ENCODE results near the gene SRPX.

Gene SRPX

DNA sequence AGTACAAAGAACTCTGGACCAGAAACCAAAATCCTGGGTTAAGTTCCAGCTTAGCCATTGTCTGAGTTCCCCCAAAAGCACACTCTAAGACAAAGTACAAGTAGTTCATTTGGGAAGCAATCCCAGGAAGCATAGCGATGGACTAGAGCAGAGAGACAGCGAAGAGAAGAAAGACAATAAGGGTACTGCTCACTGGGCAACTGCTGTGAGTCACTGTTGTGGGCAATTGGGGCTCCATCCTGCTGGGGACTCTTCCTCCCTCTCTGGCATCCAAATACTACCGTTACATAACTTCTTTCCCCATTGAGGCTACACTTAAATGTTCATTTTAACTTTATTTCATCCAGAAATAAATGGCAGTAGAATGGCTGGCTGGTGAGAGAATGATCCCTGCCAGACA is 14.1 kb downstream of the SRPX start:
- DNase-seq = no peak

GRCh38 chrX:38206036-38206435 is 14.6 kb downstream of the SRPX start:
- no peak for DNase-seq

DNA sequence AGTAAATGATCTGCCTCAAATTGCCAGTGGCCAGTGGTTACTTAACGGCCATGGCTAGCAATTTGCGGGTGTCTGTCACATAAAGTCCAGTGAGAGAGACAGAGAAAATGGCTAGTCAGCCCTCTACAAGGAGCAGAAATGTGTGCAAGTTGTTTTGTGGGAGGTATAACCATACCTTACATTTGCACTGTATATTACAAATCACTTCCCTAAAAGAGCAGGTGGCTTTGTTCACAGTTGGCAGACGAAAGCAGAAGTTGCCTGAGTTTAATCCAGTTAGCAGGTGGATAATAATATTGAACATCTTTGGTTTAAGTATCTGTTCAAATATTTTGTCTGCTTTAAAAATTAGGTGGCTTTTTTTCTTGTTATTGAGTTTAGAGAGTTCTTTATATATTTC is 15.6 kb downstream of the SRPX start:
- no peak for DNase-seq

DNA sequence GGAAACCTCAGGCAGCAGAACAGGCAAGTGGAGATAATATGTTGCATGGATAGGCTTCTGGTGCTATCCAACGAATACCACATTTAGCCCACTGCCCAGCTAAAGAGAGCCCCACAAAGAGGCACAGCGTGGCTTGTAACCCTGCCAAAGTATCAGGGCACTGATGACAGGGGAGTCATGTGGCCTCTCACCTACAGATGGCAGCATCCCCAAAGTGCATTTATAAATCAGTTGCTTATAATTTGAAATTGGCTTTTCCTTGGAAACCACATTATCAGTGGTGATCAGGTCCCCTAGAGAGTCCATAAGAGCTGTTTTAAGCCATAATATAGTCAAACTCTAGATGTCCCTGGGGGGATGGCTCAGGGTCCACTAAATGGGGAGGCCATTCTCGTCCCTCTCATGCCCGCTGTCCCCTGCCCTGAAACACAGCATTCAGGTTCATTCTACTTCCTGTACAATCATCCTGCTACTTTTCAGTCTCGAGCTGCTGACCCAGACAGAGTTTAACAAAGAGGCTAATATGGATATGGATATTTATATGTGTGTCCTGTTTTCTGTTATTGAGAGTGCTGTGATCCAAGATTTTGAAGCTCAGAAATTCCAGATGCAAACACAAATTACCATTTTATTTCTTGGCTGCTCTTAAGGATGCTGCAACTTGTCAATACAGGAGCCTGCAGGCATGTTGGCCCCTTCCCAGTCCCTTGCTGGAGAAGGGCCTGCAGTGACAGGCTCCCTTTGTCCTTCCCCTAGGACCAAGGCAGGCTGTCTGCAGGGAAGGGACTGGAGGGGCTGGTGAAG is 28.5 kb downstream of the SRPX start:
- DNase-seq = no peak

- DNase-seq = no peak
Measured at GRCh38 chrX:38189431-38190250, 31.0 kb downstream of the SRPX start.

DNA sequence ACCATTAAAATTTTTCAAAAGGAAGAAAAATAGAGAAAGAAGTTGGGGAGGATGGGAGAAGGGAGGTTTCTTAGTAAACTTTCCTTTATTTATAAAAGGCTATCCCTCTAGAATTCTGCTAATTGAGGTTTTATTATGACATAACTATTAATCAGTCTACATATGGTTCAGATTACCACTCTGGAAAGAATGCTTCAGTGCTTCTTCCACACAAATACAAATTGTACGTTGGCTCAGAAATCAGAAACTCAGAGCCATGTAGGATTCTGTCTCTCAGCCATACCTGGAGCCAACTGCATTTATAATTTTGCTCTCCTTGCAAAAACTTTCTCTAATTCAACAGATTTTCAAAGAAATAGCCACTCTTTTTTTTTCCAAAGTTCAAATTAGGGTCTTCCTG is 37.1 kb downstream of the SRPX start:
- DNase-seq = no peak

DNA sequence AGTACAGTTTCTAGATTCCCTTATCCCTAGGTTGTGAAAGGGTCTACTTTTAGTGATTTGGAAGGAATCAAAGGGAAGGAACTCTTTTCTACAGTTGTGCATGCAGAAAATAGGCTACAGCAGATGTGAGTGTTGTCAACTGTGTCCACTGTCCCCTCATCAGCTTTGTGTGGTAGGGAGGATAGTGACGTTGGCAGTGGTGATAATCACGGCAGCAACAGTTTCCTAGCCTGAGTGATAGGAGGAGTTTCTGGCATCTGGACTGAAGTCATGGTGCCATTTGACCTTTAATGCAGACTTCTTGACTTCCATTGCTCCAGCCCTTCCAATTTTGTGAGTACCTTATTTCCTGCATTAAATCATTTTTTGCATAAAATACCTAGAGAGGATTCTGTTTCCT is 39.3 kb downstream of the SRPX start:
- no peak for DNase-seq

GRCh38 chrX:38178396-38178795 is 42.3 kb downstream of the SRPX start:
- no peak for DNase-seq

GRCh38 chrX:38175139-38175538 is 45.5 kb downstream of the SRPX start:
- no peak for DNase-seq

DNA sequence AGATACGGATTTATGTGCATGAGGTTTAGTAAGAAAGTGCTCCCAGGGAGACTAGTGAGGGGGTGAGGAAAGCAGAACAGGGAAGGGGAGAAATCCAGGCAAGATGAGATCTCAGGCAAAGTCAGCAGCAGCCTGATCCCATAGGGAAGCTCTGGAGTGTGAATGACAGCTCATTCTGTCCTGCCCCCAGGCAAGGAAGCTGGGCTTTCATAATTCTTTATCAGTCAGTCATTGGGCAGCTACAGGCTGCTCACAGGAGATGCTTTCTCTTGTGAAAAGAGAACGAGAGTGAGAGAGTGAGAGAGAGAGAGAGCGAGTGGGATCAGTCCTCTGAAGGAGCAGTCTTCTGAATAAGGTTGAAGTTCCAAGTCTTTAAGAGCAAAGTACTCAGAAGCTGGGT is 48.1 kb downstream of the SRPX start:
- DNase-seq = no peak

GRCh38 chrX:38170556-38170955 is 50.1 kb downstream of the SRPX start:
- DNase-seq = no peak

GRCh38 chrX:38166478-38167083 is 54.1 kb downstream of the SRPX start:
- no peak for DNase-seq

- no peak for DNase-seq
Measured at GRCh38 chrX:38165023-38165422, 55.6 kb downstream of the SRPX start.

GRCh38 chrX:38163193-38163592 is 57.5 kb downstream of the SRPX start:
- DNase-seq = no peak

- DNase-seq = no peak
Measured at GRCh38 chrX:38156838-38157237, 63.8 kb downstream of the SRPX start.

DNA sequence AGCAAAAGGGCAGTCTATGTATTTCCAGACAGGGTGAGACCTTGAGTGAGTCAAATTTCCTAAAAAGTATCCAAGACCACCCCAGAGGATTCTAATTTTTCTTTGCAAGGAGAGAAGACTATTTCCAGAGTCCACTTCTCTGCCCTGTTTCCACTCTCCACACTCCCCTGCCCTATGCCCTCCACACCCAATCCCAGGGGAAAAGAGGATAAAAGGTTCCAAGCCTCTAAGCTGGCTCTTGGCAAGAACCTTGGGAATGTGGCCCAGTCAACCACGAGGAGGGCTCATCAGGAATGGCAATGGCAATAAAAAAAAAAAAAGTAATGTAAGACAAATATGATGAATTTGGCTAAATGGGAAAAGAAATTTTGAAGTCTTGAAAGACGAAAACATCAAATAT is 65.9 kb downstream of the SRPX start:
- DNase-seq = no peak

DNA sequence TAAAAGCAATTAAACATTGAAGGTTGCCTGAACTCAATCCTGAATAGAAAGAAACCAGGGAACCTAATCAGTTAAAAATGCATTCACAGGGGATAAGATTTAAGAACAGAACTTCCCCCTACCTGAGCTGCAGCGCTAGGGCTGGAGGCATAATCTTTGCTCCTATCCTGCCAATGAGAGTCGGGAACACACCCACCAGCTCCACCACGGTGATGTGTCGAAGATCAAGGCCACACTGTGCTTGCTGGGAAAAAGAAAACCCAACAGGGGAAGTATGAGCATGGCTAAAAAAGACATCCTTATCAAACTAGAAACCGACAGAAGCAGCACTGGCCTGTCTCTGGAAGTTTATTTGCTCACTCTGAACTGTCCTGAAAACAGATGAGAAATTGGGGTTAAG is 66.3 kb downstream of the SRPX start:
- DNase-seq = no peak

DNA sequence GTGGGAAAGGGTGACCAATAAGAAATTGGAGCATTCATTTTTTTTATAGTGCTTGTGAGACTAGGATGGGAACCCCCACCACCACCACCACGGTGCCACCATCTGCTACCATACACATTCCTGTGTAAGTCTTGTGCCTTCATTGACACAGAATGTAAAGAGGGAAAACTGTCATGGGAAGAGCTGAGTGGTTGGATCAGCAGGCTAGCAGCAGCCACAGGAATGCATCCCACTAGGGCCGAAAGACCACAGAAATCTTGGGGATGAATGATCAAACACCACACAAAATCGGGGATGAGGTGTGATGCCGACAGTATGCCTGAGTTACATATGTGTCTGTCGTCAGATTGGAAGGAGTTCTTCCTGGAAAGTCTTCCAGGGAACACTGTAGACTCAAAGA is 69.2 kb downstream of the SRPX start:
- DNase-seq = no peak

- DNase-seq = no peak
Measured at GRCh38 chrX:38150993-38151392, 69.7 kb downstream of the SRPX start.

DNA sequence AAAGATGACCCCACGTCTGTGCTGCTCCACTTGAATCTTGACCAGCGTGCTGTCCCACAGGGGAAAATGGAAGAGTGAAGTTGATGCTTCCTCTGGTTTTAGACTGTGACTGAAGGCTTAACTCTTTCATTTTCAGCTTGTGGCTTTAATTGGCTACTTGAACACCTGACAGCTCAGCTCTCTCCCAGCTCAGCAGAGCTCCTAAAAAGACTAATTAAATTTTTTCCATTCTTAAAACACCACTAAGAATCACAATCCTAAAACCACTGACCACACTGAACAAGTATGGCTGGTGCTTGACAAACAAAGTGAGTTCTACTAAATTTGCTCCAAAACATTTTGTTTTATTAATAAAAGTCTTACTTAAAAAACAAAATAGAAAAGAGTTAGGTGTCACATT is 71.7 kb downstream of the SRPX start:
- DNase-seq = no peak

DNA sequence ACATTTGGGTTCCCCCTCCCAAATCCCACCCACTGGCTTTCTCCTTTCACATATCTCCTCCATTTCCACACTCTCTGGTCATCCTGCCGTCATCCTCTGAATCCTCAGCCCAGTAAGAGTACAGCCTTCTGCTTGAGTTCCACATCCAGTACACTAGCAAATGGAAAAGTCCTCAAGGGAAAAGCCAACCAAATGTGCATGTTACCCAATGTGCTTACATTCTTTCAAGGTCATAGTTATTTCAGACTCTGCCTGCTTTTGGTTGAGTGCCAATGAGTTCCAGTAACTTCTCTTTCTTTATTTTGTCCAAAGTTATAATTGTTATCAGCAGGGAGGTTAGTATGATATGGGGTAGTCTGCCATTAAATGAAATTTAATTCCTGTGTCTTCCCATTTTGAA is 78.1 kb downstream of the SRPX start:
- no peak for DNase-seq

GRCh38 chrX:38138900-38139299 is 81.8 kb downstream of the SRPX start:
- no peak for DNase-seq

GRCh38 chrX:38138157-38138891 is 82.3 kb downstream of the SRPX start:
- no peak for DNase-seq

All from activated CD8-positive, alpha-beta memory T cell treated with anti-CD3 and anti-CD28 coated beads for 24 hours (primary cell).